WTC11 (cell line): ENCODE data around the gene BEGAIN. TPM values are rescaled to one million over a fixed set of nuclear protein-coding genes. Genes with fewer than 3 reads are reported as not detected.

ENCODE experiments used
- ATAC-seq: fragments of 200-7000 bp; cut with Tn5 transposase; 2 replicates; pipeline ENCODE4 v1.10.0; 2021; ENCODE audit warnings: mild to moderate bottlenecking, moderate library complexity
- CTCF ChIA-PET: fragments of 300-600 bp; sonication (Branson Sonifier 250); formaldehyde crosslinking; loops from one replicate; lab custom pipeline; 2021; ENCODE audit warnings: antibody characterized with exemption; lab: Charles Lee
- POLR2A ChIA-PET: fragments of 350-600 bp; sonication (Branson Sonifier 250); formaldehyde crosslinking; loops from one replicate; lab custom pipeline; 2021; ENCODE audit warnings: antibody characterized with exemption; lab: Charles Lee
- DNase-seq: peaks from one replicate; pipeline ENCODE4 v3.0.0; 2021; ENCODE audit warnings: low spot score
- H3K27ac Mint-ChIP-seq: 2 replicates; pipeline ENCODE4 v1.8.0; 2021; ENCODE audit warnings: mixed read lengths
- H3K27me3 Mint-ChIP-seq: 2 replicates; pipeline ENCODE4 v1.8.0; 2021; ENCODE audit warnings: low read depth, mild to moderate bottlenecking, moderate library complexity, mixed read lengths
- H3K36me3 Mint-ChIP-seq: 2 replicates; pipeline ENCODE4 v1.8.0; 2021; ENCODE audit warnings: mixed read lengths
- H3K4me1 Mint-ChIP-seq: 2 replicates; pipeline ENCODE4 v1.8.0; 2022; ENCODE audit warnings: mixed read lengths
- H3K4me3 Mint-ChIP-seq: 2 replicates; pipeline ENCODE4 v1.8.0; 2021; ENCODE audit warnings: mild to moderate bottlenecking, moderate library complexity, mixed read lengths
- H3K9me3 Mint-ChIP-seq: 2 replicates; pipeline ENCODE4 v1.8.0; 2021; ENCODE audit warnings: mixed read lengths
- CBFB ChIP-seq: sonication (generic); formaldehyde crosslinking; IDR thresholded peaks from 2 replicates; pipeline ENCODE4 v1.8.1; 2022; ENCODE audit warnings: mild to moderate bottlenecking, low read depth, missing genetic modification reagents
- FOXP1 ChIP-seq: sonication (generic); formaldehyde crosslinking; IDR thresholded peaks from 2 replicates; pipeline ENCODE4 v1.8.0; 2022; ENCODE audit warnings: missing genetic modification reagents, mild to moderate bottlenecking, moderate library complexity, borderline replicate concordance
- JUN ChIP-seq: sonication (generic); formaldehyde crosslinking; IDR thresholded peaks from 2 replicates; pipeline ENCODE4 v1.8.0; 2023; ENCODE audit warnings: mild to moderate bottlenecking, missing genetic modification reagents
- NFE2L1 ChIP-seq: sonication (generic); formaldehyde crosslinking; IDR thresholded peaks from 2 replicates; pipeline ENCODE4 v1.8.1; 2023; ENCODE audit warnings: missing genetic modification reagents
- SP1 ChIP-seq: sonication (generic); formaldehyde crosslinking; conservative IDR thresholded peaks from 2 replicates; pipeline ENCODE4 v1.8.1; 2022; ENCODE audit warnings: missing genetic modification reagents
- ZNF138 ChIP-seq: sonication (generic); formaldehyde crosslinking; conservative IDR thresholded peaks from 2 replicates; pipeline ENCODE4 v1.8.1; 2022; ENCODE audit warnings: mild to moderate bottlenecking, moderate library complexity, missing genetic modification reagents
- ZNF423 ChIP-seq: fragments of 250-450 bp; sonication (Bioruptor Pico); IDR thresholded peaks from 2 replicates; pipeline ENCODE4 v2.1.2; 2022; ENCODE audit warnings: mild to moderate bottlenecking, moderate library complexity
- total RNA-seq: library from RNA; stranded (reverse); gene quantifications from 3 replicates; pipeline ENCODE4 v1.2.3, GENCODE V29; 2021
- TF ChIP-seq, protein P1 (sequence below): sonication (generic); formaldehyde crosslinking; IDR thresholded peaks from 2 replicates; pipeline ENCODE4 v1.8.0; 2023; ENCODE audit warnings: missing genetic modification reagents, mild to moderate bottlenecking, borderline replicate concordance
- TF ChIP-seq, protein P2 (sequence below): sonication (generic); formaldehyde crosslinking; IDR thresholded peaks from 2 replicates; pipeline ENCODE4 v1.8.1; 2023; ENCODE audit warnings: mild to moderate bottlenecking, missing genetic modification reagents, borderline replicate concordance
- TF ChIP-seq, protein P3 (sequence below): sonication (generic); formaldehyde crosslinking; conservative IDR thresholded peaks from 2 replicates; pipeline ENCODE4 v1.8.1; 2023; ENCODE audit warnings: mild to moderate bottlenecking, low read depth, missing genetic modification reagents, moderate library complexity
- TF ChIP-seq, protein P4 (sequence below): fragments of 250-450 bp; sonication (Bioruptor Pico); conservative IDR thresholded peaks from 2 replicates; pipeline ENCODE4 v1.9.0; 2021; ENCODE audit warnings: mild to moderate bottlenecking
- TF ChIP-seq, protein P5 (sequence below): fragments of 200-600 bp; IDR thresholded peaks from 2 replicates; pipeline ENCODE4 v1.8.0; 2022; ENCODE audit warnings: antibody characterized with exemption
- TF ChIP-seq, protein P6 (sequence below): fragments of 250-450 bp; sonication (Bioruptor Pico); IDR thresholded peaks from 2 replicates; pipeline ENCODE4 v1.9.0; 2021; ENCODE audit warnings: mild to moderate bottlenecking

Gene BEGAIN
- total RNA-seq, 1 experiment from 2014 or later: 1.3 TPM

DNA sequence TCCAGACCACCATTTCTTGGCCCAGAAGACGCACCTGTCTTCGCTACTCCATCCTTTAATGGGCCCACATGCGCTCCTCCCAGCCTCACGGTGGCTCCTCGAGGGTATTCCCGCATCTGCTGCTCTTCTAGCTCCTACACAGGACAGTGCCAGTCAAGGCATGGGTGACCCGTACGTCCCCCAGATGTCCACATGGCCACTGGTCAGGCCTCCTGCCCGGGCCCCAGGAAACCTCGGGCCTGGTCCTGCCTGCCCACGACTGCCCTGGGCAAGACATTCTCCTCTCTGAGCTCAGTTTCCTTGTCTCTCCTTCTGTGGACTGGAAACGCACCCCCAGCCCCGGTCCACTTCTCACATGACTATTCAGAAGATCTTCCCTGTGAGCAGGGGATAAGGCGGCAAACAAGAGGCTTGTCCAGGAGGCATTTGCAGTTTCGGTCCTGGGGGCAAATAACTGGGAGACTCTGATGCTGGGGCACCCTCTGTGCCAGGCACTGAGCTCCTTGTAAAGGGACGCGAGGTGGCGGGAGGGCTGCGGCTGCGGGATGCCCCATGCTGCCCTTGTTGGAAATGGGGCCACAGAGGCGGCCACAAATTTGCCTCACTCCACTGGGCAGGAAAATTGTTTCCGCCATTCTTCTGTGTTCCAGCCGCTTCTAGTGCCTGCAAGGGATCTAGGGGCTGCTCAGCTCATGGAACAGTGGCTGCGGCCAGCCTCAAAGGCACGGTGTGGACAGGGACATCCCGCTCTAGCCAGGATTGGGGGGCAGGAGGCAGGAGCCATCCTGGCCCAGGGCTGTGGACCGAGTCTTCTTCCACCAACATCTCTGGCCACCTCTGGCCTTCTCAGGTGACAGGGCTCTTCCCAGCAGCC lies 6.8 kb upstream of the BEGAIN start (continued):
- TF ChIP-seq, protein P1, sequence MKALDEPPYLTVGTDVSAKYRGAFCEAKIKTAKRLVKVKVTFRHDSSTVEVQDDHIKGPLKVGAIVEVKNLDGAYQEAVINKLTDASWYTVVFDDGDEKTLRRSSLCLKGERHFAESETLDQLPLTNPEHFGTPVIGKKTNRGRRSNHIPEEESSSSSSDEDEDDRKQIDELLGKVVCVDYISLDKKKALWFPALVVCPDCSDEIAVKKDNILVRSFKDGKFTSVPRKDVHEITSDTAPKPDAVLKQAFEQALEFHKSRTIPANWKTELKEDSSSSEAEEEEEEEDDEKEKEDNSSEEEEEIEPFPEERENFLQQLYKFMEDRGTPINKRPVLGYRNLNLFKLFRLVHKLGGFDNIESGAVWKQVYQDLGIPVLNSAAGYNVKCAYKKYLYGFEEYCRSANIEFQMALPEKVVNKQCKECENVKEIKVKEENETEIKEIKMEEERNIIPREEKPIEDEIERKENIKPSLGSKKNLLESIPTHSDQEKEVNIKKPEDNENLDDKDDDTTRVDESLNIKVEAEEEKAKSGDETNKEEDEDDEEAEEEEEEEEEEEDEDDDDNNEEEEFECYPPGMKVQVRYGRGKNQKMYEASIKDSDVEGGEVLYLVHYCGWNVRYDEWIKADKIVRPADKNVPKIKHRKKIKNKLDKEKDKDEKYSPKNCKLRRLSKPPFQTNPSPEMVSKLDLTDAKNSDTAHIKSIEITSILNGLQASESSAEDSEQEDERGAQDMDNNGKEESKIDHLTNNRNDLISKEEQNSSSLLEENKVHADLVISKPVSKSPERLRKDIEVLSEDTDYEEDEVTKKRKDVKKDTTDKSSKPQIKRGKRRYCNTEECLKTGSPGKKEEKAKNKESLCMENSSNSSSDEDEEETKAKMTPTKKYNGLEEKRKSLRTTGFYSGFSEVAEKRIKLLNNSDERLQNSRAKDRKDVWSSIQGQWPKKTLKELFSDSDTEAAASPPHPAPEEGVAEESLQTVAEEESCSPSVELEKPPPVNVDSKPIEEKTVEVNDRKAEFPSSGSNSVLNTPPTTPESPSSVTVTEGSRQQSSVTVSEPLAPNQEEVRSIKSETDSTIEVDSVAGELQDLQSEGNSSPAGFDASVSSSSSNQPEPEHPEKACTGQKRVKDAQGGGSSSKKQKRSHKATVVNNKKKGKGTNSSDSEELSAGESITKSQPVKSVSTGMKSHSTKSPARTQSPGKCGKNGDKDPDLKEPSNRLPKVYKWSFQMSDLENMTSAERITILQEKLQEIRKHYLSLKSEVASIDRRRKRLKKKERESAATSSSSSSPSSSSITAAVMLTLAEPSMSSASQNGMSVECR (CRISPR knock-in tag): no peak
- TF ChIP-seq, protein P2, sequence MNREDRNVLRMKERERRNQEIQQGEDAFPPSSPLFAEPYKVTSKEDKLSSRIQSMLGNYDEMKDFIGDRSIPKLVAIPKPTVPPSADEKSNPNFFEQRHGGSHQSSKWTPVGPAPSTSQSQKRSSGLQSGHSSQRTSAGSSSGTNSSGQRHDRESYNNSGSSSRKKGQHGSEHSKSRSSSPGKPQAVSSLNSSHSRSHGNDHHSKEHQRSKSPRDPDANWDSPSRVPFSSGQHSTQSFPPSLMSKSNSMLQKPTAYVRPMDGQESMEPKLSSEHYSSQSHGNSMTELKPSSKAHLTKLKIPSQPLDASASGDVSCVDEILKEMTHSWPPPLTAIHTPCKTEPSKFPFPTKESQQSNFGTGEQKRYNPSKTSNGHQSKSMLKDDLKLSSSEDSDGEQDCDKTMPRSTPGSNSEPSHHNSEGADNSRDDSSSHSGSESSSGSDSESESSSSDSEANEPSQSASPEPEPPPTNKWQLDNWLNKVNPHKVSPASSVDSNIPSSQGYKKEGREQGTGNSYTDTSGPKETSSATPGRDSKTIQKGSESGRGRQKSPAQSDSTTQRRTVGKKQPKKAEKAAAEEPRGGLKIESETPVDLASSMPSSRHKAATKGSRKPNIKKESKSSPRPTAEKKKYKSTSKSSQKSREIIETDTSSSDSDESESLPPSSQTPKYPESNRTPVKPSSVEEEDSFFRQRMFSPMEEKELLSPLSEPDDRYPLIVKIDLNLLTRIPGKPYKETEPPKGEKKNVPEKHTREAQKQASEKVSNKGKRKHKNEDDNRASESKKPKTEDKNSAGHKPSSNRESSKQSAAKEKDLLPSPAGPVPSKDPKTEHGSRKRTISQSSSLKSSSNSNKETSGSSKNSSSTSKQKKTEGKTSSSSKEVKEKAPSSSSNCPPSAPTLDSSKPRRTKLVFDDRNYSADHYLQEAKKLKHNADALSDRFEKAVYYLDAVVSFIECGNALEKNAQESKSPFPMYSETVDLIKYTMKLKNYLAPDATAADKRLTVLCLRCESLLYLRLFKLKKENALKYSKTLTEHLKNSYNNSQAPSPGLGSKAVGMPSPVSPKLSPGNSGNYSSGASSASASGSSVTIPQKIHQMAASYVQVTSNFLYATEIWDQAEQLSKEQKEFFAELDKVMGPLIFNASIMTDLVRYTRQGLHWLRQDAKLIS (CRISPR knock-in tag): no peak

DNA sequence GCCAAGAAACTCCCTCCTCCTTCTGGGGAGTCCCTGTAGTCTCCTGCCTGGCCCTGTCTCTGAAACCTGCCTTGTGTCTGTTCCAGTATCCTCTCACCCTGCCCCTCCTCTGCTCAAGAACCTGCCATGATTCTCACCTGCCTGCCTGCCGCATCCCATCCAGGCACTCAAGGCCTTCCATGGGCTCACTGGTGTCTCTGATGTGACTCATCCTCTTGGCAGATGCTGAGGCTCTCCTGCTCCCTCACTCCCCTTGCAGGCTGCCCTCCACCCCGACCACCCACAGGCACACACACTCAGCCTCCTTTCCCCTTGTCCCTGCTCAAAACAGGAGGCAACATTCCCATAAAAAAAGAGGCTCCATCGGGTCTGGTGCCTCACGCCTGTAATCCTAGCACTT lies 5.8 kb upstream of the BEGAIN start:
- POLR2A ChIA-PET: no interaction called here
- DNase-seq (peak; percentile 5), ATAC-seq (no peak)
- CTCF ChIA-PET: interaction anchor here (1.2 to 2.0 kb wide), 2 partner anchors 52 to 68 kb away, joined by 4 read pairs; no protein-coding TSS in a partner anchor
- Mint-ChIP-seq H3K27me3 (peaks cover 35% of the 10 kb centered on the region), H3K4me1 (0 out of 2 replicates have a peak, but pooled peaks cover 3% of the 10 kb centered on the region), H3K36me3 (no peaks in the 10 kb centered on the region), H3K9me3 (no peaks in the 10 kb centered on the region), H3K27ac (no peak overlapping the region), H3K4me3 (no peak overlapping the region)
- TF ChIP-seq, protein P3, sequence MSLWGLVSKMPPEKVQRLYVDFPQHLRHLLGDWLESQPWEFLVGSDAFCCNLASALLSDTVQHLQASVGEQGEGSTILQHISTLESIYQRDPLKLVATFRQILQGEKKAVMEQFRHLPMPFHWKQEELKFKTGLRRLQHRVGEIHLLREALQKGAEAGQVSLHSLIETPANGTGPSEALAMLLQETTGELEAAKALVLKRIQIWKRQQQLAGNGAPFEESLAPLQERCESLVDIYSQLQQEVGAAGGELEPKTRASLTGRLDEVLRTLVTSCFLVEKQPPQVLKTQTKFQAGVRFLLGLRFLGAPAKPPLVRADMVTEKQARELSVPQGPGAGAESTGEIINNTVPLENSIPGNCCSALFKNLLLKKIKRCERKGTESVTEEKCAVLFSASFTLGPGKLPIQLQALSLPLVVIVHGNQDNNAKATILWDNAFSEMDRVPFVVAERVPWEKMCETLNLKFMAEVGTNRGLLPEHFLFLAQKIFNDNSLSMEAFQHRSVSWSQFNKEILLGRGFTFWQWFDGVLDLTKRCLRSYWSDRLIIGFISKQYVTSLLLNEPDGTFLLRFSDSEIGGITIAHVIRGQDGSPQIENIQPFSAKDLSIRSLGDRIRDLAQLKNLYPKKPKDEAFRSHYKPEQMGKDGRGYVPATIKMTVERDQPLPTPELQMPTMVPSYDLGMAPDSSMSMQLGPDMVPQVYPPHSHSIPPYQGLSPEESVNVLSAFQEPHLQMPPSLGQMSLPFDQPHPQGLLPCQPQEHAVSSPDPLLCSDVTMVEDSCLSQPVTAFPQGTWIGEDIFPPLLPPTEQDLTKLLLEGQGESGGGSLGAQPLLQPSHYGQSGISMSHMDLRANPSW: no peak
- TF ChIP-seq SP1 (CRISPR knock-in tag) (no peak), NFE2L1 (CRISPR knock-in tag) (no peak), ZNF138 (CRISPR knock-in tag) (no peak), CBFB (no peak), ZNF423 (CRISPR knock-in tag) (no peak), FOXP1 (CRISPR knock-in tag) (no peak), JUN (no peak)
- TF ChIP-seq, protein P4, sequence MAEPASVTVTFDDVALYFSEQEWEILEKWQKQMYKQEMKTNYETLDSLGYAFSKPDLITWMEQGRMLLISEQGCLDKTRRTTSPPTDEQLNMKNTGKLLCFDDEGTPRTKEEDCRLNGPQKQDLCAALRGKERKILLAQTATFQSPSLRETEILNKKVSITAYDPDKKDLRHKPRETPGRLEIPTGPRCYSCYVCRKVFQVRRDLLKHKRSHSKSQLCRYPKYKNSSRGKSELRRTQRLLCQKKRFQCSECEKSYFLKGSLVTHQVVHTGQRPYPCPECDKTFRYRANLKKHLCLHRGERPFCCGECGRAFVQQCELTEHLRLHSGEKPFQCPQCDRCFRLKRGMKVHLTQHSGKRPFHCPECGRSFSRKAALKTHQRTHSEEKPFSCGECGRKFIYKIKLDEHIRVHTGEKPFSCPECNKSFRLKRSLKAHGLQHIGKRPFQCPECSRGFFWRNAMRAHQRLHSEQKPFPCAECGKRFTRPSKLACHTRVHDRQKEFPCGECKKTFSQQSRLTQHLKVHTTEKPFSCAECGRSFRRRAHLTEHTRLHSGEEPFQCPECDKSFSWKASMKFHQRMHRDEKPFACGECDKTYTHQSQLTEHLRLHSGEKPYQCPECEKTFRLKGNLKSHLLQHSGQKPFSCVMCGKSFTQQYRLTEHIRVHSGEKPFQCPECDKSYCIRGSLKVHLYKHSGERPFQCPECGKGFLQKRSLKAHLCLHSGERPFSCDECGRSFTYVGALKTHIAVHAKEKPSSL (CRISPR knock-in tag): no peak
- TF ChIP-seq, protein P1 (CRISPR knock-in tag): no peak
- TF ChIP-seq, protein P5, sequence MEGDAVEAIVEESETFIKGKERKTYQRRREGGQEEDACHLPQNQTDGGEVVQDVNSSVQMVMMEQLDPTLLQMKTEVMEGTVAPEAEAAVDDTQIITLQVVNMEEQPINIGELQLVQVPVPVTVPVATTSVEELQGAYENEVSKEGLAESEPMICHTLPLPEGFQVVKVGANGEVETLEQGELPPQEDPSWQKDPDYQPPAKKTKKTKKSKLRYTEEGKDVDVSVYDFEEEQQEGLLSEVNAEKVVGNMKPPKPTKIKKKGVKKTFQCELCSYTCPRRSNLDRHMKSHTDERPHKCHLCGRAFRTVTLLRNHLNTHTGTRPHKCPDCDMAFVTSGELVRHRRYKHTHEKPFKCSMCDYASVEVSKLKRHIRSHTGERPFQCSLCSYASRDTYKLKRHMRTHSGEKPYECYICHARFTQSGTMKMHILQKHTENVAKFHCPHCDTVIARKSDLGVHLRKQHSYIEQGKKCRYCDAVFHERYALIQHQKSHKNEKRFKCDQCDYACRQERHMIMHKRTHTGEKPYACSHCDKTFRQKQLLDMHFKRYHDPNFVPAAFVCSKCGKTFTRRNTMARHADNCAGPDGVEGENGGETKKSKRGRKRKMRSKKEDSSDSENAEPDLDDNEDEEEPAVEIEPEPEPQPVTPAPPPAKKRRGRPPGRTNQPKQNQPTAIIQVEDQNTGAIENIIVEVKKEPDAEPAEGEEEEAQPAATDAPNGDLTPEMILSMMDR: no peak
- TF ChIP-seq, protein P6, sequence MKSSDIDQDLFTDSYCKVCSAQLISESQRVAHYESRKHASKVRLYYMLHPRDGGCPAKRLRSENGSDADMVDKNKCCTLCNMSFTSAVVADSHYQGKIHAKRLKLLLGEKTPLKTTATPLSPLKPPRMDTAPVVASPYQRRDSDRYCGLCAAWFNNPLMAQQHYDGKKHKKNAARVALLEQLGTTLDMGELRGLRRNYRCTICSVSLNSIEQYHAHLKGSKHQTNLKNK (CRISPR knock-in tag): no peak
